ENCODE data around the gene CNOT8. TPM values are rescaled to one million over a fixed set of nuclear protein-coding genes. Genes with fewer than 3 reads are reported as not detected.

Gene CNOT8
- total and polyA plus RNA-seq, 2 donors (not counting 3 experiments of a cell fraction or from before 2014, with no cell fraction given) = 42.6 to 53.7 TPM

- H3K4me3 ChIP-seq (replicated peaks in 1 of 3; ENCODE audit: insufficient read depth in 1 of 3, low read depth in 1 of 3, low read length in 3 of 3) = no peak overlapping the region
- no peaks in the 10 kb centered on the region for H3K9me1 ChIP-seq (replicated peaks; ENCODE audit: control insufficient read depth, extremely low read depth, insufficient read depth, low read length)
- ChIA-PET CTCF (interaction anchor here (1.0 to 2.5 kb wide), 6 partner anchors 9 to 266 kb away, joined by 3 to 9 read pairs (median 4); no protein-coding TSS in a partner anchor), POLR2A (no interaction called here)
- no peak overlapping the region for H2AFZ ChIP-seq (ENCODE audit: low read depth, low read length)
- no peak overlapping the region for H3K27ac ChIP-seq (ENCODE audit: insufficient read depth, low read depth, low read length)
- no peaks in the 10 kb centered on the region for H4K20me1 ChIP-seq (replicated peaks; ENCODE audit: control insufficient read depth, extremely low read depth, insufficient read depth, low read length)
- TF ChIP-seq MYC (IDR thresholded peaks at IDR 0.05; ENCODE audit: low read depth, low read length) = no peak
- no peak for TF ChIP-seq FOS (IDR thresholded peaks at IDR 0.05; ENCODE audit: borderline replicate concordance, insufficient read depth, low read length)
- no peak for TF ChIP-seq JUN (IDR thresholded peaks at IDR 0.05; ENCODE audit: borderline replicate concordance, insufficient read depth, insufficient read length, low read depth)
- TF ChIP-seq POLR2AphosphoS5 (IDR thresholded peaks at IDR 0.05; ENCODE audit: insufficient read depth, low read depth, low read length) = no peak
- TF ChIP-seq, protein P1, sequence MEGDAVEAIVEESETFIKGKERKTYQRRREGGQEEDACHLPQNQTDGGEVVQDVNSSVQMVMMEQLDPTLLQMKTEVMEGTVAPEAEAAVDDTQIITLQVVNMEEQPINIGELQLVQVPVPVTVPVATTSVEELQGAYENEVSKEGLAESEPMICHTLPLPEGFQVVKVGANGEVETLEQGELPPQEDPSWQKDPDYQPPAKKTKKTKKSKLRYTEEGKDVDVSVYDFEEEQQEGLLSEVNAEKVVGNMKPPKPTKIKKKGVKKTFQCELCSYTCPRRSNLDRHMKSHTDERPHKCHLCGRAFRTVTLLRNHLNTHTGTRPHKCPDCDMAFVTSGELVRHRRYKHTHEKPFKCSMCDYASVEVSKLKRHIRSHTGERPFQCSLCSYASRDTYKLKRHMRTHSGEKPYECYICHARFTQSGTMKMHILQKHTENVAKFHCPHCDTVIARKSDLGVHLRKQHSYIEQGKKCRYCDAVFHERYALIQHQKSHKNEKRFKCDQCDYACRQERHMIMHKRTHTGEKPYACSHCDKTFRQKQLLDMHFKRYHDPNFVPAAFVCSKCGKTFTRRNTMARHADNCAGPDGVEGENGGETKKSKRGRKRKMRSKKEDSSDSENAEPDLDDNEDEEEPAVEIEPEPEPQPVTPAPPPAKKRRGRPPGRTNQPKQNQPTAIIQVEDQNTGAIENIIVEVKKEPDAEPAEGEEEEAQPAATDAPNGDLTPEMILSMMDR (IDR thresholded peaks at IDR 0.05; ENCODE audit: extremely low read depth in 1 of 2, insufficient read depth in 1 of 2, low read depth in 1 of 2, low read length in 2 of 2) = no peak
- intact Hi-C loops (cut with micrococcal nuclease) = no loop called here
- no peaks in the 10 kb centered on the region for H3K4me1 ChIP-seq (ENCODE audit: control insufficient read depth, extremely low read depth, insufficient read depth, low read length)
- H3K79me2 ChIP-seq (ENCODE audit: control insufficient read depth, insufficient read depth, low read length) = no peaks in the 10 kb centered on the region
- dilution Hi-C loops (cut with MboI; ENCODE audit: extremely low pct_ligation_motif_present, low sequenced_read_pairs) = no loop called here
- no peaks in the 10 kb centered on the region for H3K9me3 ChIP-seq (replicated peaks; ENCODE audit: control insufficient read depth, insufficient read depth, low read length)
- H3K9ac ChIP-seq (replicated peaks; ENCODE audit: extremely low read depth, insufficient read depth, low read length) = no peak overlapping the region
- peaks cover 2 to 12% of the 10 kb centered on the region in 2 experiments for H3K36me3 ChIP-seq (ENCODE audit: control insufficient read depth in 2 of 2, extremely low read depth in 1 of 2, insufficient read depth in 2 of 2, low read length in 2 of 2)
- DNase-seq (ENCODE audit: low read depth, low spot score) = no peak
- no peak overlapping the region for H3K4me2 ChIP-seq (ENCODE audit: insufficient read depth, low read length)
- no TSS peak for BruUV-seq (replicated peaks)
- H3K27me3 ChIP-seq (ENCODE audit: control insufficient read depth in 2 of 2, insufficient read depth in 2 of 2, low read length in 2 of 2) = no peaks in the 10 kb centered on the region
- FAIRE-seq = no peak
Observed at GRCh38 chr5:154916874-154917273, 58.4 kb downstream of the CNOT8 start.

GRCh38 chr5:154917757-154918156, 59.3 kb downstream of the CNOT8 start:
- intact Hi-C loops (cut with micrococcal nuclease) = no loop called here
- no peaks in the 10 kb centered on the region for H3K27me3 ChIP-seq (ENCODE audit: control insufficient read depth in 2 of 2, insufficient read depth in 2 of 2, low read length in 2 of 2)
- no peak overlapping the region for H3K27ac ChIP-seq (ENCODE audit: insufficient read depth, low read depth, low read length)
- TF ChIP-seq POLR2AphosphoS5 (IDR thresholded peaks at IDR 0.05; ENCODE audit: insufficient read depth, low read depth, low read length) (no peak), POLR2A (IDR thresholded peaks at IDR 0.05; ENCODE audit: low read depth, low read length) (no peak), MAX (IDR thresholded peaks at IDR 0.05; ENCODE audit: insufficient read depth, insufficient read length) (no peak), JUN (IDR thresholded peaks at IDR 0.05; ENCODE audit: borderline replicate concordance, insufficient read depth, insufficient read length, low read depth) (no peak), FOS (IDR thresholded peaks at IDR 0.05; ENCODE audit: borderline replicate concordance, insufficient read depth, low read length) (no peak), MYC (IDR thresholded peaks at IDR 0.05; ENCODE audit: low read depth, low read length) (no peak), GATA2 (IDR thresholded peaks at IDR 0.05; ENCODE audit: insufficient read depth, insufficient read length, low read depth, low read length) (no peak), EZH2 (IDR thresholded peaks at IDR 0.05; ENCODE audit: borderline replicate concordance, low read depth, low read length, severe bottlenecking) (no peak)
- TF ChIP-seq, protein P1 (IDR thresholded peaks at IDR 0.05; ENCODE audit: extremely low read depth in 1 of 2, insufficient read depth in 1 of 2, low read depth in 1 of 2, low read length in 2 of 2) = no peak
- H3K9me3 ChIP-seq (replicated peaks; ENCODE audit: control insufficient read depth, insufficient read depth, low read length) = no peaks in the 10 kb centered on the region
- no peaks in the 10 kb centered on the region for H3K9me1 ChIP-seq (replicated peaks; ENCODE audit: control insufficient read depth, extremely low read depth, insufficient read depth, low read length)
- no peaks in the 10 kb centered on the region for H3K79me2 ChIP-seq (ENCODE audit: control insufficient read depth, insufficient read depth, low read length)
- no peak overlapping the region for H3K4me3 ChIP-seq (replicated peaks in 1 of 3; ENCODE audit: insufficient read depth in 1 of 3, low read depth in 1 of 3, low read length in 3 of 3)
- FAIRE-seq (no peak), DNase-seq (ENCODE audit: low read depth, low spot score) (no peak)
- no peak overlapping the region for H3K9ac ChIP-seq (replicated peaks; ENCODE audit: extremely low read depth, insufficient read depth, low read length)
- CTCF ChIA-PET = interaction anchor here (1.1 to 2.5 kb wide), 4 partner anchors 10 to 267 kb away, joined by 3 to 9 read pairs (median 4); no protein-coding TSS in a partner anchor
- POLR2A ChIA-PET = no interaction called here
- BruUV-seq (replicated peaks) = no TSS peak
- dilution Hi-C loops (cut with MboI; ENCODE audit: extremely low pct_ligation_motif_present, low sequenced_read_pairs) = no loop called here
- H2AFZ ChIP-seq (ENCODE audit: low read depth, low read length) = no peak overlapping the region
- H3K4me1 ChIP-seq (ENCODE audit: control insufficient read depth, extremely low read depth, insufficient read depth, low read length) = no peaks in the 10 kb centered on the region
- H3K36me3 ChIP-seq (ENCODE audit: control insufficient read depth in 2 of 2, extremely low read depth in 1 of 2, insufficient read depth in 2 of 2, low read length in 2 of 2) = peaks cover under 1 to 12% of the 10 kb centered on the region in 2 experiments
- H4K20me1 ChIP-seq (replicated peaks; ENCODE audit: control insufficient read depth, extremely low read depth, insufficient read depth, low read length) = no peaks in the 10 kb centered on the region
- no peak overlapping the region for H3K4me2 ChIP-seq (ENCODE audit: insufficient read depth, low read length)

Measured in endothelial cell of umbilical vein (primary cell).